Activated CD4-positive, CD25-positive, alpha-beta regulatory T cell treated with anti-CD3 and anti-CD28 coated beads, Interleukin-2, amount 50 U/mL, for 16 hours (primary cell): ENCODE measurements around the gene ZNF467.

Experiments
- DNase-seq: peaks from one replicate; pipeline ENCODE4 v3.0.0-alpha.2; 2020; ENCODE audit warnings: low read depth, low spot score

Gene ZNF467

GRCh38 chr7:149715476-149715875 is 57.9 kb downstream of the ZNF467 start:
- DNase-seq: no peak

GRCh38 chr7:149714910-149715471 is 58.4 kb downstream of the ZNF467 start:
- no peak for DNase-seq
